Brain pericyte (primary cell): ENCODE data around the gene VAV2.
"Not testable (repeated sequence)": the region's sequence is repeated elsewhere in the genome, so short reads cannot be mapped to it uniquely, and the experiment has no call there.

Experiments
- DNase-seq: peaks from one replicate; pipeline ENCODE4 v3.0.0-alpha.2; 2012; ENCODE audit warnings: low read depth, low spot score

The VAV2 gene

DNA sequence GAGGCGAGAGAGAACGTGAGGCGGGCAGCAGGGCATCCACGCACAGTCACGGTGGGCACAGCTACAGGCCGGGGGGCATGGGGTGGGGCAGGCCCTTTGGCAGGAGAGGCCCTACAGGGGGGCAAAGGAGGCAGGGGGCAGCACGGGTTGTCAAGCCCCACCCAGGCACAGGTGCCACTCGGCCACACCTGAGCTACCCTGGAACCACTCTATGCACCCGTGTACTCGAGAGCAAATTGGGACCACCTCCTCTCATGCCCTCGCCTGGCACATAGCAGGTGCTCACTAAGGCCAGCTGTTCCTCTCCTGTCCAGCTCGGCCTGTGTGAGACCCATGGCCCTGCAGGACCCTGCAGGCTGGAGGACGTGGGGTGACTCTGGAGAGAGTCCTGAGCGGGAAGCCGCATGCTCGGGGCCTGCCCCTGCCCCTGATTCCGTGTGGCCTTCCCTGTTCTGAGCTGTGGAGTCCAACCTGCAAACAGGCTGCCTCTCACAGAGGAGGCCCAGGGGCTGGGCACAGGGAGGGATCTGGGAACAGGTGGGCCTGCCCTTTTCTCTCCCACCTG lies 222.5 kb downstream of the VAV2 start:
- DNase-seq, result no peak

DNA sequence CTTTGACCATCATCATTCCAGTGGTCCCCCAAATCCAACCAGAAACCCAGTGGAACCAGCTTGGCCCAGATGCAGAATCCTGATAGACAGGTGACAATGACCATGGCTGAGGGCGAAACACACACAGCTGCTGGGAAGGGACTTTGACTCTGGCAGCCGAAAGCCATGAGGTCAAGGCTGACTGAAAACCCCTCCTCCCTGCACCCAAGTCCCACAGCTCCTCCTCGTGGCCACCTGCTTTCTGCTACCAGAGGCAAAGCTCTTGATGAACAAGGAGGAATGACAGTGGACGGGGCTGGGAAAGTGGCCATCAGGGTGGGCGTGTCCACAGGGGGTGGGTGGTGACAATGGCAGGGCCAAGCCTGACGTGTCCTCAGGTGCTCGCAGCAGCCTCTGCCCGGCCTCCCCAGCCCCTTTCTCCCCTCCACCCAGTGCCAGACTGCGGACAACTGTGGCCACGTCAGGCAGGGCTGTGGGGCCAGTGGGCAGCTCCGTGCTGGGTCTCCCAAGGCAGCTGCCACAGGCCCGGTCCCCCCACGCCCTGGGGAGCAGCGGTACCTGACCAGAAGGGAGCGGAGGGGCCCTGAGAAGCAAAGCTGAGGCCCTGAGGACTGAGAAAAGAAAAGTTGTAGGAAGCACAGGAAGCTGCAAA lies 223.1 kb downstream of the VAV2 start:
- DNase-seq, result no peak

DNA sequence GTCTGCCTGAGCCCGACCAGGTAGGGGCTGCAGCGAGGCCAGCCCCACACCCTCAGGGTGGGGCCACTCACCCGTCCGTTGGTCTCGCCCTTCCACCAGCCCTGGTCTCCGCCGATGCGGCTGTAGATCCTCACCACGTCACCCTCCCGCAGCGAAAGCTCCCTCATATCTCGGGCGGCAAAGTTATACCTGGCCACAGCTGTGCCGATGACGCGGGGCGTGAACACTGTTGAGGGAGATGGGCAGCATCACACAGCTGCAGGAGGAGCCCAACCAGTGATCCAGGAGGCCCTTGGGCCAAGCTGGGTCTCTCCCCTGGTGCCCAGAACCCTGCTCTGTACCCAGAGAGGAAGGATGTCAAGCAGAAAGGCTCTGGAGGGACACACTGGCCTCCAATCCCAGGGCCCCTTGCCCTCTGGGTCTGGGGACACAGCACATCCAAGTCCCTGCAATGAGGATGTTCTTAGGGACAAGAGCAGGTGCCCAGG lies 223.7 kb downstream of the VAV2 start:
- no peak for DNase-seq

DNA sequence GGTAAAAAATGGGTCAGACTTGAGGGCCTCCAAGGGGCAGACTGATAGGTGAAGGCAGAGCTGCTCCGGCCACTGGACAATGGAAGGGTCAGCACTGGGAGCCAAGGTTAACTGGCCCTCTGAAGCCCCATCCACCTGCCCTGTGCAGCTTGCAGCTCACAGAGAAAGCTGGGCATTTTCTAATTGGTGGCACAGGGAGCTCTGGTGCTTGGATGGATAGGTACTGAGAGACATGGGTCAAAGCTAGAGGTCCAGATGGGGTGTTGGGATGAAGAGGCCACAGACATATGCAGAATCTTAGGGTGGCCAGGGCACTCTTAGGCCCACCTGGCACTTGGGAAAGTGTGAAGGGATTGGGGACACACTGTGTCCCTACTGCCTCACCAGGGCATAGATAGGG lies 224.5 kb downstream of the VAV2 start:
- no peak for DNase-seq

DNA sequence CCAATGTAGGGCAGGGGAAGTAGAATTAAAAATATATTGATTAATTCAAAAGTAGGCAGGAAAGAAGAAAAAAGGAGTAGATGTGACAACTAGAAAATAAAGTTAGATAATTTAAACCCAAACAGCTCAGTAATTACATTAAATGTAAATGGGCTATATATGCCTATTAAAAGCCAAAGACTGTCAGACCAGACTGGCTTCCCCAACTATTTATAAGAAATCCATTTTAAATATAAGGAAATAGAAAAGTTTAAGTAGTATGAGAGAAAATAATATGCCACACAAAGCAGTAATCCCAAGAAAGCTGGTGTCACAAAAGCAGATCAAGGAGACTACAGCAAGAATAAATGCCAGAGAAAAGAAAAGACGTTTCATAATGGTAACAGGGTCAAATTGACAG lies 225.1 kb downstream of the VAV2 start:
- DNase-seq, result no peak

DNA sequence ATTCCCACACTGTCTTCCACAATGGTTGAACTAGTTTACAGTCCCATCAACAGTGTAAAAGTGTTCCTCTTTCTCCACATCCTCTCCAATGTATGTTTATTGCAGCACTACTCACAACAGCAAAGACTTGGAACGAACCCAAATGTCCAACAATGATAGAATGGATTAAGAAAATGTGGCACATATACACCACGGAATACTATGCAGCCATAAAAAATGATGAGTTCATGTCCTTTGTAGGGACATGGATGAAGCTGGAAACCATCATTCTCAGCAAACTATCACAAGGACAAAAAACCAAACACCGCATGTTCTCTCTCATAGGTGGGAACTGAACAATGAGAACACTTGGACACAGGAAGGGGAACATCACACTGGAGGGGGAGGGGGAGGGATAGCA lies 225.9 kb downstream of the VAV2 start:
- DNase-seq, result not testable (repeated sequence)

DNA sequence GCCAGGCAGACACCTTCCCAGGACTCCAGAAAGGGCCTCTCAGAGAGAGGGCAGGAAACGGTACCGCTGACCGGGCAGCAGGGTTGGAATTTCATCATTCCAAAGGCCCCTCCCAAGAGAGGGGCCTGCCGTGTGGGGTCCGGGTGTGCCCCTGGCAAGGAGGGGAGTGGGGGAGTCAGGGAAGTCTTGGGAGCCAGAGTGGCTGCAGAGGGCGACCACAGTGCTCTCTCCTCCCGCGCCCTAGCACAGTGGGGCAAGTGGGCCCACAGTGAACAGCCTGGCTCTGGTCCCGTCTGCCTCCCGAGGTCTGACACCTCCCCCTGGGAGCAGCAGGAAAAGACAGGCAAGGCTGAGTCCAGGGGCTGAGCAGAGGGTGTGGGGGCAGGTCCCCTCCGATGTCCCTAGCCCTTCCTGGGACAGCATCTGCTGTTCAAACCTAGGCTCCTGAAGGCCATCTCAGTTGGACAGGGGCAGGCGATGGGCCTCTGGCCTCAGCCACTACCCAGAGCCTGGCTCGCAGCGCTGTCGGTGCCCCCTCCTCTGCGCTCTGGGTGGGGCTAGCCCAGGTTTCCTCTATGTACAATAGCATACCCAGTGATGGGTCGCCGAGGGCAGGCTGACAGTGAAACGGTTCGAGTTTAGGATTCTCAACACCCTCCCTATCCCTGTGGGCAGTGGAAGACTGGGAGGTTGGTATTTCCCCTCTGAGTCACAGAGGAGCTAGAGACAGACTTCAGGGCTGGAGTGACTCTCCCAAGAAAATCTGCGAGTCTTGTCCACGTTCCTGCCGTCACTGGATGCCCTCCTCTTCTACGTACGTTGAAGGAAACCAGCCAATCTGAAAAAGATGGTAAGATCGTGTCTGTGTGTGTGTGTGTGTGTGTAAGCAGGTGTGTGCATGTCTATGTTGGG lies 228.6 kb downstream of the VAV2 start:
- no peak for DNase-seq

DNA sequence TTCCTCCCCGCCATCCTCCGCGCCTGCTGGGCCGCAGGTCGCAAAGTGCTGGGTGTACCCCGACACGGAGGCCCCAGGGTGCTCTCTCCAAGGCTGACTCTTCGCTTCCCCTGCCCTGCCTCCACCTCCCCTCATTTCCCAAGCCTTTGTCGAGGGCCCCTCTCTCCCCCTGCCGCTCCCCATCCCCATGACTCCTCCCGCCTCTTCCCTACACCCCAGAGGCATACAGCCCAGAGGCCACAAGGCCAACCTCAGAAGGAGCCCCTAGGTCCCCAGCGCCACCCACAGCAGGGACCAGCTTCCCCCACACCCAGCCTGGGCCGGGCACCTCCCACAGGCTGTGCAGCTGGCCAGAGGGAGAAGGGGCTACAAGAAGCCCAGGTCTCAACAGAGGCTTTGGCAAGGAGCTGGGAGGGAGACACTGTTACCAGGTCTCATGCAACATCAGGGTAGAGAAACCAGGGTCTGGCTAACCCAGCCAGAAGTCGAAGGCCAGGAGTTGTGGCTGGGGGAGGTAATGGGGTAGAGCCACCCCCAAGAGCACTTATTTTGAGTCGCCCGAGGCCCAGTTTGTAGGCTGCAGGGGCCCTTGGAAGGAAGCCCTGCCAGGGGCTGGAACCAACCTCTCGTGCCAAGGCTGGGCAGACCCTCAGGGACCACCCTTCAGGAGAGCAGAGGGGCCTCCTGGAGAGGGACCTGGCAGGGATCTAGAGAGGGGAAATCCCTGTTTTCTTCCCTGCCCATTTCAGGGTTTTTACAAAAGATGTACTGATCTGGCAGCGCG lies 229.4 kb downstream of the VAV2 start:
- DNase-seq, result no peak

DNA sequence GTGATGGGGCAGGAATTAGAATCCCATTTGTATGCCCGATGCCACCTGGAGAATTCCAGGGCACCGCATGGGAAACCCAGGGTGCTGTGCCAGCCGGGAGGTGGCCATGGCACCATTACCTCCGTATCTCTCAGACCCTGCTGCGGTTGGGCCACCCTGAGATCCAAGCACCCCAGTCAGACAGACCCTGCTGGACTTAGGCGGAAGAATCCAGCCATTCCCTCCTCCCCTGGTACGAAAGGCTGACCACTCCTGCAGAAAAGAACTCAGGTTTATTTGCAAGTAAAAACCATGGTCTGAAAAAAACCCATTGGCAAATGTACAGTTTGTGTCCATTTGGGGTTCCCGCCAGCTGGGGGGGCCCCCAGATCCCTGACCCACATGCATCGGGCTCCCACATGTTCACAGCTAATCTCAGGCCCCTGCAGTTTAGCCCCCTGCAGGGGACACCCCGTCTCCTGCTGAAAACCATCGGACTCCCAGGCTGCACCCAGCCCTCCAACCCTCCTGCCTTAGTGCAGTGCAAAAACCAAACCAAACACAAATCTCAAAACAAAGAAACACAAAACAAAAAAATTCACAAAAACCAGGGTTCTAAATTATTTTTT lies 230.4 kb downstream of the VAV2 start:
- no peak for DNase-seq

DNA sequence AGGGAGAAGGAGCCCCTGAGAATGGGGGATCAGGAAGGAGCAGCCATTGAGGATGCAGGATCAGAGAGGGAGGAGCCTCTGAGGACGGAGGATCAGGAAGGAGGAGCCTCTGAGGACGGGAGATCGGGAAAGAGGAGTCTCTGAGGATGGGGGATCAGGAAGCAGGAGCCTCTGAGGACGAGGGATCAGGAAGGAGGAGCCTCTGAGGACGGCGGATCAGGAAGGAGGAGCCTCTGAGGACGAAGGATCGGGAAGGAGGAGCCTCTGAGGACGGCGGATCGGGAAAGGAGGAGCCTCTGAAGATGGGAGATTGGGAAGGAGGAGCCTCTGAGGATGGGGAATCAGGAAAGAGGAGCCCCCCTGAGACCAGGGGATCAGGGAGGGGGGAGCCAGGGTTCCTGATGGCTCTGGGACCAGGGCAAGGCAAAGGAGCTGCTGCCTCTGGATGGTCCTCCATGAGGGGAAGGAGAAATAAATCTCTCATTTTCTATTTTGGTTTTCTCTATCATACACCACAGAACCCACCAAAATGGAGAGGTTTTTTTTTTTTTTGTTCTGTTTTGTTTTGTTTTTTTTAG lies 231.3 kb downstream of the VAV2 start:
- no peak for DNase-seq

DNA sequence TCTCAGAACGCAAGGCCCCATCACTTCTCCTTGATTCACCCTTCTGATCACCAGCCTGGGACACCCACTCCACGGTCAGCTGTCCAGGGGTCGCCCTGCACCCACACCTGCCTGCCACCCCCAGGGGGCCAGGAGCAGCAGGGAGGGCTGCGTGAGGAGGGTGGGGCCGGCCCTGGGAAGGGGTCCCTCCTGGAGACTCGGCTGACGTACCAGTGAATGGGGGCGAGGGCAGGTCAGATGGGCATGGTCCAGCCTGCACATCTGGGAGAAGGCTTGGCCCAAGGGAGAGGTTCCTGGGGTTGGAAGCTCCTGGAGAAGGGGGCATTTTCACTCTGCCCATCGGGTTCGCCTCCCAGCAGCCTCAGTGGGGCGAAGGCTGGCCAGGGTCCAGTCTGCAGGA lies 232.2 kb downstream of the VAV2 start:
- DNase-seq, result no peak

DNA sequence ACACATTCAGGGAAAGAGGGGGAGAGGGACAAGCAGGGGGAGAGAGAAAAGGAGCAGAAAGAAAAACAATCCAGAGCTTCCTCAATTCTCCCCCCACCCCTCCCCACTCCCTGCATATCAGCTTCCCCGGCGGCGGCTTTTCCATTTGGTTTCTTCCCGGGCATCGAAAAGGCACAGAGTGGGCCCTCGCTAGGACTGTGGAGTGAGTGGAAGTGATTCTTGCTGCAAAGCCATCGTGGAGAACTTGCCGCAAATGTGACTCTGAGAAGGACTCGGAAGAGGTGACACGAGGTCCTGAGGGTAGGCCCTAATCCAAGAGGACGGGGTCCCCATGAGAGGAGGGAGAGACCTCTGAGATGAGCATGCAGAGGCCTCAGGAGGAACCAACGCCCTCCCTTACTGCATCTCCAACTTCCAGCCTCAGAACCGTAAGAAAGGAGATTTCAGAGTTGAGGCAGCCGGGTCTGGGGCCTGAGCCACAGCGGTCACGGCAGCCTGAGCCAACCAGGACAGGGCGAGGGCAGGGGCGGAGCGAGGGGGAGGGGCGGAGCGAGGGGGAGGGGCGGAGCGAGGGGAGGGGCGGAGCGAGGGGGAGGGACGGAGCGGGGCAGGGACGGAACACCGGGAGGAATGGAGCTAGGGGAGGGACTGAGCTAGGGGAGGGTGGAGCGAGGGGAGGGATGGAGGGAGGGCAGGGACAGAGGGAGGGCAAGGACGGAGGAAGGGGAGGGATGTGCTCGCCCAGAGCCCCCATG lies 232.8 kb downstream of the VAV2 start:
- no peak for DNase-seq

DNA sequence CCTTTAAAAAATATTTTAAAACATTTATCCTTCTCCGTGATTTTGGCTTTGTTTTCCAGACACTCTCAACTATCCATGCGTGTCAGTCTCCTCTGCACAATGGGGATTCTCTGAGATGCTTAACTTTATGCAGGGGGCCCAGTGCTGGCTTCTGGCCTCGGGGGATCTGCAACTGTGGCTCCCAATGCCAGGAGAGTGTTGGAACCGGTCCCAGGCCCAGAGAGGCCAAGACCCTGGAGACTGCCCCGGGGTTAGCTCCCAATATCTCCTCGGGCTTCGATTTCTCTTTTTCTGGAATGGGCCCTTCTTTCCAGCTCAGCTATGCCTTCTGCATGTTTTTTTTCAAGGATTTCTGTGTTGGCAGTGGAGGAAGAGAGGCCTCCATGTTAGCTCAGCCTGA lies 233.9 kb downstream of the VAV2 start:
- DNase-seq, result no peak

DNA sequence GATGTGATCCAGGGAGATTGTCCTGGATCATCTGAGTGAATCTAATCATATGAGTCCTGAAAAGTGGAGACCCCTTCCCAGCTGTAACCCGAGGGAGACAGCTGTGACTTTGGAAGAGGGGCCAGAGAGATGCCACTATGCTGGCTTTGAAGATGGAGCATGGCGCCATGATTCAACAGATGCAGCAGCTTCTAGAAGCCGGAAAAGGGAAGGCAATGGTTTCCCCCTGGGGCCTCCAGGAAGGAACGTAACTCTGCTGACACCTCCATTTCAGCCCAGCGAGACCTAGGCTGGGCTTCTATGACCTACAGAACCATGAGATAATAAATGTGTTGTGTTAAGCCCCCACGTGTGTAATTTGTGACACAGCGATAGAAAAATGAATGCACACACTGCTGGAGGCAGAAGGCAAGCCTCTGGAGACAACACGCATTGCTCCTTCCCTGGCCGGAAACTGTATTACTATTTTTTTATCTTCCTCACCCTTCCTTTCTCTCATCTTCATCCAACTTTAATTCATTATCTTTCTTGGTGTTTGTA lies 237.4 kb downstream of the VAV2 start:
- no peak for DNase-seq

DNA sequence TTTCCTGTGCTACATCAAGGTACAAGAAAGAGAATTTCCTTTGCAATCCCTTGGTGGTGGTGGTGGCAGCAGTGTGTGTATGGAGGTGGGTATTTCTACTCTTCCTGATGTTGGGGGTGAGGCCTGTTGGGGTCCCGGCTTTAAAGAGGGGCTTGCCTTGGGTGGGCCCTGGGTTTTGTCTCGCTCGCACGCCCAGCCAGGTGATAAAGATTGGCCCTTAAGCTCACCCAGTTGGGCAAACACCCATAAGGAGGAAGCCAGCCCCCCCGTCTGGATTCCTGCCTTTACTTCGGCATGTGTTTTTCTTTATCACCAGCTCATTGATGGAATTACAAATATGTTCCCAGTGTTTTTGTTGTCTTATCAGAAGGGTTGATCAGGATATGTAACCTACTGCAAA lies 237.9 kb downstream of the VAV2 start:
- no peak for DNase-seq

DNA sequence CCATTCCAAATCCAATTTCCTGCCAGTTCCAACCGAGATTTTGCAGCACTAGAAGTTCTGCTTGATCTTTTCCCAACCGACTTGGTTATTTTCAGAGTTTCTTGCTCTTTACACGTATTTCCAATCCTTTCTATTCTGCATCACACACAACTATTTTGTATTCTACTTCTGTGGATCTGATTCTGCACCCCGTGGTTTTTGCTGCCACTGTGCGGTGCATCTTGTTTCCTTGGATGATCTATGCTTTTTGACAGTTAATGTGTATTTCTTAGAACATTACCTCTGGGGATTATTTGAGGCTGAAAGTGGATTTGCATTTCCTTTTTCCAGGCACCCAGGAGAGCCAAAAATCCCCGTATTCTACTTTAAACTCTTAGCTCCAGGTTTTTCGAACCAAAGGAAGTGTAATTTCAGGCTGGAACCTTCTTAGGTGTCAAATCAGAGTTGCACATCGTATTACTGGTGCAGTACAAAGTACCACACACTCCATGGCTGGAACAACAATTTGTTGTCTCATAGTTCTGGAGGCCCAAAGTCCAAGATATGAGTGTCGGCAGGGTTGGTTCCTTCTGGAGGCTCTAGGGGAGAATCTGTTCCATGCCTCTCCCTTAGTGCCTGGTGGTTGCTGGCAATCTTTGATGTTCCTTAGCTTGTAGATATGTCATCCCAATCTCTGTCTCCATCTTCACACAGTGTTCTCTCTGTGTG lies 239.2 kb downstream of the VAV2 start:
- DNase-seq, result no peak

DNA sequence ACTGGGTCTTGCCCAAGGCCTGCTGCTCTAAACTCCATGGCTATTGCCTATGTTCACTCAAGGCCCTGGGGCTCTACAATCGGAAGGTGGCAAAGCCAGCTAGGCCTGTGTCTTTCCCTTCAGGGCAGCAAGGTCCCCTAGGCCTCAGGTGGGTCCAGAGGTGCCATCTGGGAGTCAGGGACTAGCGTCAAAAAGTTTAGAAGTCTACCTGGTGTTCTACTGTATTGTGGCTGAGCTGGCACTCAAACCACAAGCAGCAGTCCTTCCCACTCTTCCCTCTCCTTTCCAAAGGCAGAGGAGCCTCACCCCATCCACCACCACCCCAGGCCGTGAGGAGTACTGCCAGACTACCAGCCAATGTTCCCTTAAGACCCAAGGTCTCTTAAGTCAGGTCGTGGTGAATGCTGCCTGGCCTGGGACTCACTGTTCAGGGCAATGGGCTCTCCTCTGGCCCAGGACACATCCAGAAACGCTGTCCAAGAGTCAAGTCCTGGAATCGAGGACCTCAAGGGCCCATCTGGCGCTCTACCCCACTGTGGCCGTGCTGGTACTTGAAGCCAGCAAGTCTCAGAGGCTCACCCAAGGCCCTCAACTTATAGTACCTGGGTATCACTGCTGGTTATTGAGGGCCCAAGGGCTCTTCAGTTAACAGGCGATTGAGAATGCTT lies 241.0 kb downstream of the VAV2 start:
- no peak for DNase-seq

DNA sequence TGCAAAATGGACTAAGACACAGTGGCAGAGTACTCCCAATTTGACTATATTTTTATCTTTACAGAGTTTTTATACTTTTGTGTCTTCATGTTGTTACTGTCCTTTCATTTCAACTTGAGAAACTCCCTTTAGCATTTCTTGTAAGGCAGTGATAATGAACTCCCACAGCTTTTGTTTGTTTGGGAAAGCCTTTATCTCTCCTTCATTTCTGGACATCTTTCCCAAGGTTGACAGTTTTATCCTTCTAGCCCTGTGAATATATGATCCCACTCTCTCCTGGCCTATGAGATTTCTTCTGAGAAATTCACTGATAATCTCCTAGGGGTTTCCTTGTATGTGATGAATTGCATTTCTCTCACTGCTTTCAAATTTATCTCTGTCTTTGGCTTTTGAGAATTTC lies 244.8 kb downstream of the VAV2 start:
- no peak for DNase-seq

DNA sequence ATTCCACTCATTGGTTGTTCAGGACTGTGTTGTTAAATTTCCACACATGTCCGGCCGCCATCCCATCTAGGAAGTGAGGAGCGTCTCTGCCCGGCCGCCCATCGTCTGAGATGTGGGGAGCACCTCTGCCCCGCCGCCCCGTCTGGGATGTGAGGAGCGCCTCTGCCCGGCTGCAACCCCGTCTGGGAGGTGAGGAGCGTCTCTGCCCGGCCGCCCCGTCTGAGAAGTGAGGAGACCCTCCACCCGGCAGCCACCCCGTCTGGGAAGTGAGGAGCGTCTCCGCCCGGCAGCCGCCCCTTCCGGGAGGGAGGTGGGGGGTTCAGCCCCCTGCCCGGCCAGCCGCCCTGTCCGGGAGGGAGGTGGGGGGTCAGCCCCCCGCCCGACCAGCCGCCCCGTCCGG lies 247.6 kb downstream of the VAV2 start:
- not testable (repeated sequence) for DNase-seq
